Measurements from ENCODE around the gene MYH11. TPM values are rescaled to one million over a fixed set of nuclear protein-coding genes. Genes with fewer than 3 reads are reported as not detected.
A peak's percentile ranks its signal among the peaks of the same experiment; 100 is the strongest.

Gene MYH11
- total and polyA plus RNA-seq, 2 of the 13 experiments (the other 11 are each of a cell fraction or from before 2014, with no cell fraction given), result not detected

GRCh38 chr16:15682105-15682570 is 174.7 kb downstream of the MYH11 start (continued):
- TF ChIP-seq AHDC1 (CRISPR knock-in tag; IDR thresholded peaks at IDR 0.05; ENCODE audit: borderline replicate concordance) (peak; percentile 0; the same call in 1 of the 2 replicates), ZNF605 (CRISPR knock-in tag; IDR thresholded peaks at IDR 0.05) (0 out of 2 replicates have a peak, but pooled peaks have one; percentile 20), ARNT (IDR thresholded peaks at IDR 0.05) (no peak), GATAD2A (CRISPR knock-in tag; IDR thresholded peaks at IDR 0.05) (peak; percentile 78), ZNF781 (CRISPR knock-in tag; IDR thresholded peaks at IDR 0.05; ENCODE audit: borderline replicate concordance, not compliant biosample characterization) (no peak), GZF1 (CRISPR knock-in tag; IDR thresholded peaks at IDR 0.05) (no peak), BRF2 (CRISPR knock-in tag; IDR thresholded peaks at IDR 0.05) (no peak), PLRG1 (conservative IDR thresholded peaks at IDR 0.05) (no peak), SP140L (CRISPR knock-in tag; IDR thresholded peaks at IDR 0.05; ENCODE audit: borderline replicate concordance) (no peak; the same call in 1 of the 2 replicates), ZNF672 (CRISPR knock-in tag; IDR thresholded peaks at IDR 0.05) (no peak), TFDP2 (CRISPR knock-in tag; IDR thresholded peaks at IDR 0.05) (no peak), PHF21A (CRISPR knock-in tag; IDR thresholded peaks at IDR 0.05) (no peak; the same call in 1 of the 2 replicates), AKAP8 (CRISPR knock-in tag; IDR thresholded peaks at IDR 0.05) (no peak), ZNF639 (CRISPR knock-in tag; conservative IDR thresholded peaks at IDR 0.05) (no peak), KMT2A (CRISPR knock-in tag; IDR thresholded peaks at IDR 0.05) (no peak), ZNF382 (CRISPR knock-in tag; IDR thresholded peaks at IDR 0.05; ENCODE audit: borderline replicate concordance) (no peak), THAP11 (CRISPR knock-in tag; IDR thresholded peaks at IDR 0.05) (peak; percentile 64), ZNF710 (CRISPR knock-in tag; IDR thresholded peaks at IDR 0.05; ENCODE audit: borderline replicate concordance) (no peak)

Measured in HepG2 (cell line).